B cell (primary cell): ENCODE results near the gene CCDC97. TPM values are rescaled to one million over a fixed set of nuclear protein-coding genes. Genes with fewer than 3 reads are reported as not detected.

Source experiments
- ATAC-seq: fragments of 200-7000 bp; cut with Tn5 transposase; one replicate; pipeline ENCODE4 v1.10.0; 2021; ENCODE audit warnings: low read depth, mild to moderate bottlenecking, moderate number of reproducible peaks, moderate library complexity
- CTCF ChIA-PET: fragments of 350-600 bp; sonication (Branson Sonifier 250); formaldehyde crosslinking; loops from one replicate; lab custom pipeline; 2021; ENCODE audit warnings: antibody characterized with exemption, inconsistent platforms; lab: Charles Lee
- POLR2A ChIA-PET: fragments of 350-600 bp; sonication (Branson Sonifier 250); formaldehyde crosslinking; loops from one replicate; lab custom pipeline; 2021; ENCODE audit warnings: antibody characterized with exemption; lab: Charles Lee
- DNase-seq: peaks from one replicate; pipeline ENCODE4 v3.0.0; 2013
- H2AFZ ChIP-seq: 2 replicates; pipeline ENCODE4 v1.6.1; 2012; ENCODE audit warnings: mild to moderate bottlenecking, low read depth, low read length; ENCODE audit not compliant: insufficient read depth, poor library complexity, severe bottlenecking
- H3K27ac ChIP-seq, 2 donors: 1 replicate in 1 of 2; 2 replicates in 1 of 2; pipeline ENCODE4 v1.5.1; 2012 to 2013; ENCODE audit warnings: low read length in 2 of 2, mild to moderate bottlenecking in 2 of 2, moderate library complexity in 1 of 2
- H3K27me3 ChIP-seq, 4 experiments: fragments of 200-600 bp in 1 of 4; sonication (generic) in 1 of 4; replicated peaks in 1 of 4; 1 replicate in 2 of 4; 2 replicates in 2 of 4; pipeline versions ENCODE4 v1.6.1 to v1.7.0; 2013 to 2016; ENCODE audit warnings: low read length in 3 of 4, mild to moderate bottlenecking in 2 of 4, mixed read lengths in 1 of 4, moderate library complexity in 1 of 4; ENCODE audit not compliant: insufficient read depth in 4 of 4, control insufficient read depth in 3 of 4; ENCODE audit errors: control extremely low read depth in 1 of 4
- H3K36me3 ChIP-seq, 2 experiments: replicated peaks in 1 of 2; 1 replicate in 1 of 2; 2 replicates in 1 of 2; pipeline versions ENCODE4 v1.6.1 to v1.7.1; 2013; ENCODE audit warnings: low read length in 1 of 2; ENCODE audit not compliant: insufficient read depth in 2 of 2, control insufficient read depth in 1 of 2; ENCODE audit errors: control extremely low read depth in 1 of 2, extremely low read depth in 1 of 2
- H3K4me1 ChIP-seq, 2 donors: fragments of 200-600 bp in 1 of 2; sonication (generic) in 1 of 2; 1 replicate in 1 of 2; 2 replicates in 1 of 2; pipeline versions ENCODE4 v1.5.1 to v1.6.1; 2013 to 2017; ENCODE audit warnings: low read length in 2 of 2; ENCODE audit not compliant: control insufficient read depth in 2 of 2, insufficient read depth in 2 of 2
- H3K4me2 ChIP-seq: replicated peaks from 2 replicates; pipeline ENCODE3; 2012; ENCODE audit warnings: mild to moderate bottlenecking, low read depth, low read length; ENCODE audit not compliant: poor library complexity, severe bottlenecking
- H3K4me3 ChIP-seq, 5 experiments: fragments of 200-600 bp in 1 of 5; sonication (generic) in 1 of 5; 1 replicate in 3 of 5; 2 replicates in 2 of 5; pipeline versions ENCODE4 v1.5.1 to v1.7.0; 2011 to 2016; ENCODE audit warnings: low read length in 4 of 5, mild to moderate bottlenecking in 4 of 5, low read depth in 2 of 5, control low read depth in 1 of 5, moderate library complexity in 1 of 5; ENCODE audit not compliant: insufficient read depth in 1 of 5; ENCODE audit errors: control extremely low read depth in 1 of 5, extremely low read depth in 1 of 5
- H3K79me2 ChIP-seq: fragments of 200-600 bp; sonication (generic); one replicate; pipeline ENCODE4 v1.6.0; 2016; ENCODE audit warnings: low read length; ENCODE audit not compliant: control insufficient read depth, insufficient read depth
- H3K9ac ChIP-seq: fragments of 200-600 bp; sonication (generic); 2 replicates; pipeline ENCODE4 v1.6.1; 2017; ENCODE audit warnings: mild to moderate bottlenecking, low read length, moderate library complexity
- H3K9me3 ChIP-seq, 3 donors: one replicate each; pipeline versions ENCODE4 v1.6.1 to v1.7.1; 2013; ENCODE audit warnings: low read length in 2 of 3; ENCODE audit not compliant: control insufficient read depth in 2 of 3, insufficient read depth in 1 of 3; ENCODE audit errors: control extremely low read depth in 1 of 3
- H4K20me1 ChIP-seq: 2 replicates; pipeline ENCODE4 v1.6.0; 2012; ENCODE audit warnings: mild to moderate bottlenecking, low read length; ENCODE audit not compliant: insufficient read depth, control insufficient read depth, poor library complexity, severe bottlenecking
- H3K27ac Mint-ChIP-seq: one replicate; pipeline ENCODE4 v1.8.0; 2021; ENCODE audit warnings: mixed read lengths
- H3K27me3 Mint-ChIP-seq: one replicate; pipeline ENCODE4 v1.8.0; 2021; ENCODE audit warnings: mixed read lengths
- H3K4me1 Mint-ChIP-seq: one replicate; pipeline ENCODE4 v1.8.0; 2021; ENCODE audit warnings: mixed read lengths
- H3K4me3 Mint-ChIP-seq: one replicate; pipeline ENCODE4 v1.8.0; 2021; ENCODE audit warnings: mixed read lengths
- H3K9me3 Mint-ChIP-seq: one replicate; pipeline ENCODE4 v1.8.0; 2022; ENCODE audit warnings: mixed read lengths; ENCODE audit not compliant: insufficient read depth
- EZH2 ChIP-seq: IDR thresholded peaks from 2 replicates; pipeline ENCODE4 v1.6.1; 2012; ENCODE audit warnings: borderline replicate concordance, low read depth, mild to moderate bottlenecking, moderate library complexity, low read length; ENCODE audit not compliant: insufficient read depth, poor library complexity, severe bottlenecking
- WGBS: methylation state at CpG from one replicate; pipeline ENCODE4 v1.1.5; 2013; ENCODE audit warnings: missing lambda C conversion rate; ENCODE audit not compliant: insufficient coverage; 5-methylcytosine and 5-hydroxymethylcytosine counted together
- intact Hi-C: fragments of 100-400 bp; cut with micrococcal nuclease; formaldehyde crosslinking; loops from one replicate; pipeline ENCODE4 v1.10.0; 2022
- polyA plus RNA-seq: library from polyadenylated mRNA; depleted of rRNA; stranded (reverse); fragments of >200 nt; gene quantifications from 2 replicates; pipeline ENCODE4 v1.2.3, GENCODE V29; 2012
- total RNA-seq, 2 donors: library from RNA; stranded (reverse); fragments of 120-200 nt in 1 of 2; gene quantifications; 1 replicate in 1 of 2; 2 replicates in 1 of 2; pipeline versions ENCODE4 v1.2.3 to v1.2.4, GENCODE V29; 2013 to 2022
- TF ChIP-seq, protein P1 (sequence below): fragments of 200-600 bp; IDR thresholded peaks from one replicate; pipeline ENCODE4 v1.8.0; 2022; ENCODE audit warnings: antibody characterized with exemption, mild to moderate bottlenecking

Gene CCDC97
- total and polyA plus RNA-seq, 2 donors (not counting 1 experiment from before 2014, with no cell fraction given), result 16.3 to 68.3 TPM

DNA sequence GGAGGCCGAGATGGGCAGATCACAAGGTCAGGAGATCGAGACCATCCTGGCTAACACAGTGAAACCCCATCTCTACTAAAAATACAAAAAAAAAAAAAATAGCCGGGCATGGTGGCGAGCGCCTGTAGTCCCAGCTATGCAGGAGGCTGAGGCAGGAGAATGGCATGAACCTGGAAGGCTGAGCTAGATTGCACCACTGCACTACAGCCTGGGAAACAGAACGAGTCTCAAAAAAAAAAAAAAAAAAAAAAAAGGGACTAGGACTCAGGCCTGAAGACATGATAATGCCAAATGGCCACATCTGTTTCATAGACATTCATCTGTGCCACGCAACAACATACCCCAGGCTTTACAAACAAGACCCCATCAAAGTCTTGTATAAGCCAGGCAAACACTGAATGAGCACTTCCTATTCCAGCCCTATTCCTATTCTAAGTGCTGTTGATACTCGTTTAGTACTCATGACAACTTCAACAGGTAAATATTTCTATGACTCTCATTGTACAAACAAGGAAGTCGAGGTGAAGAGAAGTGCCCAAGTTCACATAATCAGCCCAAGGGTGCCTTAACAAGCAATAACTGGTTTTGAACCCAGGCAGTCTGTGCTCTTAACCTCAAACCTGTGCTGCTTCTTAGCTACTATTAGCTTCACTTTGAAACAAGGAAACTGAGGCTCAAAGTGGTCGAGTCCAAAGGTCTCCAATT, 52.3 kb downstream of the CCDC97 start:
- intact Hi-C loops, result no loop called here
- H3K4me1 Mint-ChIP-seq, result peaks cover 25% of the 10 kb centered on the region

More for the DNA sequence above, 52.3 kb downstream of the CCDC97 start:
- 89% methylated on average over 3 of the region's 10 CpGs for WGBS
- Histone ChIP-seq H2AFZ (no peak overlapping the region), H3K27ac (no peak overlapping the region), H3K27me3 (no peaks in the 10 kb centered on the region), H3K4me3 (no peak overlapping the region), H3K4me1 (peaks cover 12 to 18% of the 10 kb centered on the region in 2 donors), H3K9ac (no peak overlapping the region), H3K4me2 (no peak overlapping the region), H3K79me2 (peaks cover 44% of the 10 kb centered on the region), H3K36me3 (peaks cover 0 to 3% of the 10 kb centered on the region in 2 experiments), H4K20me1 (no peaks in the 10 kb centered on the region), H3K9me3 (no peaks in the 10 kb centered on the region)
- ATAC-seq (no peak), DNase-seq (no peak)
- peak overlapping the region; percentile 95 for H3K4me3 Mint-ChIP-seq
- no peak for TF ChIP-seq EZH2
- TF ChIP-seq, protein P1, sequence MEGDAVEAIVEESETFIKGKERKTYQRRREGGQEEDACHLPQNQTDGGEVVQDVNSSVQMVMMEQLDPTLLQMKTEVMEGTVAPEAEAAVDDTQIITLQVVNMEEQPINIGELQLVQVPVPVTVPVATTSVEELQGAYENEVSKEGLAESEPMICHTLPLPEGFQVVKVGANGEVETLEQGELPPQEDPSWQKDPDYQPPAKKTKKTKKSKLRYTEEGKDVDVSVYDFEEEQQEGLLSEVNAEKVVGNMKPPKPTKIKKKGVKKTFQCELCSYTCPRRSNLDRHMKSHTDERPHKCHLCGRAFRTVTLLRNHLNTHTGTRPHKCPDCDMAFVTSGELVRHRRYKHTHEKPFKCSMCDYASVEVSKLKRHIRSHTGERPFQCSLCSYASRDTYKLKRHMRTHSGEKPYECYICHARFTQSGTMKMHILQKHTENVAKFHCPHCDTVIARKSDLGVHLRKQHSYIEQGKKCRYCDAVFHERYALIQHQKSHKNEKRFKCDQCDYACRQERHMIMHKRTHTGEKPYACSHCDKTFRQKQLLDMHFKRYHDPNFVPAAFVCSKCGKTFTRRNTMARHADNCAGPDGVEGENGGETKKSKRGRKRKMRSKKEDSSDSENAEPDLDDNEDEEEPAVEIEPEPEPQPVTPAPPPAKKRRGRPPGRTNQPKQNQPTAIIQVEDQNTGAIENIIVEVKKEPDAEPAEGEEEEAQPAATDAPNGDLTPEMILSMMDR, result no peak
- H3K9me3 Mint-ChIP-seq, result no peaks in the 10 kb centered on the region
- H3K27ac Mint-ChIP-seq, result peak overlapping the region; percentile 7
- ChIA-PET POLR2A (interaction anchor here (1.8 to 2.6 kb wide), 2 partner anchors 10 to 563 kb away, joined by 4 to 32 read pairs; partner anchors contain the start of genes EGLN2 and TGFB1), CTCF (interaction anchor here (4.7 kb wide), 1 partner anchor 9 kb away, joined by 64 read pairs; the partner anchor contains the start of gene TGFB1)
- no peaks in the 10 kb centered on the region for H3K27me3 Mint-ChIP-seq
